Adrenal gland (tissue), 12 donors: ENCODE data around the gene BDNF. TPM values are rescaled to one million over a fixed set of nuclear protein-coding genes. Genes with fewer than 3 reads are reported as not detected.

Source experiments
- DNase-seq, 7 donors: peaks; one replicate each; pipeline ENCODE4 v3.0.0-alpha.2; 2019 to 2020
- H3K27ac ChIP-seq, 5 donors: fragments of 200-600 bp; sonication (generic) in 4 of 5; 1 replicate in 3 of 5; 2 replicates in 2 of 5; pipeline versions ENCODE4 v1.5.1 to v1.8.0; 2016 to 2020; ENCODE audit warnings: mild to moderate bottlenecking in 1 of 5
- H3K27me3 ChIP-seq: fragments of 200-600 bp; 2 replicates; pipeline ENCODE4 v1.8.0; 2021
- H3K36me3 ChIP-seq, 2 donors: fragments of 200-600 bp; replicated peaks in 1 of 2; 1 replicate in 1 of 2; 2 replicates in 1 of 2; pipeline versions ENCODE4 v1.5.1 to v1.8.0; 2018 to 2022
- H3K4me1 ChIP-seq, 2 donors: fragments of 200-600 bp; replicated peaks in 1 of 2; 1 replicate in 1 of 2; 2 replicates in 1 of 2; pipeline versions ENCODE4 v1.5.1 to v1.8.0; 2018 to 2021
- H3K4me3 ChIP-seq, 4 donors: fragments of 200-600 bp; sonication (generic) in 3 of 4; one replicate each; pipeline ENCODE4 v1.5.1; 2016 to 2018
- H3K9me3 ChIP-seq, 3 donors: fragments of 200-600 bp; sonication (generic) in 1 of 3; replicated peaks in 1 of 3; 1 replicate in 2 of 3; 2 replicates in 1 of 3; pipeline versions ENCODE4 v1.5.1 to v1.8.0; 2016 to 2021
- POLR2A ChIP-seq, 2 donors: fragments of 450-650 bp; IDR thresholded peaks; one replicate each; pipeline ENCODE4 v1.6.1; 2017; ENCODE audit warnings: antibody characterized with exemption in 2 of 2, mild to moderate bottlenecking in 2 of 2, moderate library complexity in 1 of 2
- WGBS, 4 donors: extraction: QIAGEN DNeasy Blood & Tissue Kit in 2 of 4; methylation state at CpG; one replicate each; pipeline versions ENCODE4 v1.1.5 to v1.1.7; 2013 to 2017; 5-methylcytosine and 5-hydroxymethylcytosine counted together
- intact Hi-C, 2 donors: fragments of 100-400 bp; cut with DNase I; formaldehyde crosslinking; loops; one replicate each; pipeline versions ENCODE4 v1.14.1 to v1.15.0; 2022 to 2023
- polyA plus RNA-seq, 3 donors: library from polyadenylated mRNA; stranded (reverse); fragments of 200-250 nt in 2 of 3; fragments of 350-450 nt in 1 of 3; fragmentation: Illumina TruSeq in 1 of 3; extraction: RNeasy Lipid Tissue Mini Kit (QIAGEN cat#74804) in 1 of 3; gene quantifications; one replicate each; pipeline ENCODE4 v1.2.3, GENCODE V29; 2013 to 2014
- total RNA-seq, 9 donors: library from RNA; depleted of rRNA in 4 of 9; stranded (reverse); fragments of >200 nt in 4 of 9; fragments of 120-200 nt in 1 of 9; fragmentation: NEBNext Ultra II Directional in 1 of 9; extraction: Animal tissue kit (Norgen Biotek cat#: 25700) in 1 of 9; gene quantifications; one replicate each; pipeline versions ENCODE4 v1.1.0 to v1.2.4, GENCODE V29; 2013 to 2023
- TF ChIP-seq, protein P1 (sequence below), 6 experiments: fragments of 450-650 bp in 4 of 6; fragments of 200-600 bp in 2 of 6; sonication (generic) in 1 of 6; IDR thresholded peaks; 1 replicate in 5 of 6; 2 replicates in 1 of 6; pipeline versions ENCODE4 v1.5.1 to v1.8.0; 2016 to 2021; ENCODE audit warnings: antibody characterized with exemption in 6 of 6, mild to moderate bottlenecking in 2 of 6, moderate library complexity in 1 of 6
- donor health status: healthy with polysubstance abuse.
- donor health status: Bipolar disorder and iron deficiency.
- donor health status: DM: yes; HTN: yes; CAD: no.
- donor health status: DM: no; HTN: no; CAD: no.
- donor health status: DM: no; HTN: no; CAD: no.
- donor health status: DM: yes; HTN: yes; CAD: no.

Gene BDNF
- total and polyA plus RNA-seq, 12 donors: under 0.01 to 0.42 (median 0.21) TPM; not detected in 2

DNA sequence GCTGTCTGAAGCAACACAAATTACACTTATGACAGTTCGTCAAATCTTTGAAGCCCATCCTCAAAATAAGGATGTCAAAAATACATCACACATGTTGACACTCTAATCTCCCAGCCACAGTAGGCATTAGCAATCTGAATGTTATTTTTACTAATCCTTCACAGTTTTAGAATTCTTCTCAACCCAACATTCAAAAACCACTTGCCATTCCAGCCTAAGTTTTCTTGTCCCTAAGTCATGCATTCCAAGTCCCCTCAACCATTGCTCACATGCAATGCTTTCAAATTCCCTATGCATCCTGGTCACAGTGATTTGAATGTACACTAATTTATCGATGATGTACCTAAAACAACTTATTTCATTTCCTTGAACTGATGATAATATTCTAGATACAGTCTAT lies 7.5 kb downstream of the BDNF start:
- Histone ChIP-seq H3K36me3 (no peaks in the 10 kb centered on the region), H3K27me3 (peaks cover 10% of the 10 kb centered on the region), H3K27ac (no peak overlapping the region), H3K9me3 (no peaks in the 10 kb centered on the region), H3K4me1 (no peaks in the 10 kb centered on the region), H3K4me3 (no peak overlapping the region)
- TF ChIP-seq, protein P1, sequence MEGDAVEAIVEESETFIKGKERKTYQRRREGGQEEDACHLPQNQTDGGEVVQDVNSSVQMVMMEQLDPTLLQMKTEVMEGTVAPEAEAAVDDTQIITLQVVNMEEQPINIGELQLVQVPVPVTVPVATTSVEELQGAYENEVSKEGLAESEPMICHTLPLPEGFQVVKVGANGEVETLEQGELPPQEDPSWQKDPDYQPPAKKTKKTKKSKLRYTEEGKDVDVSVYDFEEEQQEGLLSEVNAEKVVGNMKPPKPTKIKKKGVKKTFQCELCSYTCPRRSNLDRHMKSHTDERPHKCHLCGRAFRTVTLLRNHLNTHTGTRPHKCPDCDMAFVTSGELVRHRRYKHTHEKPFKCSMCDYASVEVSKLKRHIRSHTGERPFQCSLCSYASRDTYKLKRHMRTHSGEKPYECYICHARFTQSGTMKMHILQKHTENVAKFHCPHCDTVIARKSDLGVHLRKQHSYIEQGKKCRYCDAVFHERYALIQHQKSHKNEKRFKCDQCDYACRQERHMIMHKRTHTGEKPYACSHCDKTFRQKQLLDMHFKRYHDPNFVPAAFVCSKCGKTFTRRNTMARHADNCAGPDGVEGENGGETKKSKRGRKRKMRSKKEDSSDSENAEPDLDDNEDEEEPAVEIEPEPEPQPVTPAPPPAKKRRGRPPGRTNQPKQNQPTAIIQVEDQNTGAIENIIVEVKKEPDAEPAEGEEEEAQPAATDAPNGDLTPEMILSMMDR (IDR thresholded peaks at IDR 0.05): no peak
- TF ChIP-seq POLR2A (IDR thresholded peaks at IDR 0.05): no peak
- 89 to 97% (median 92%) methylated on average over 2 of the region's 2 CpGs for WGBS, 4 donors
- intact Hi-C loops: no loop called here
- DNase-seq: no peak

DNA sequence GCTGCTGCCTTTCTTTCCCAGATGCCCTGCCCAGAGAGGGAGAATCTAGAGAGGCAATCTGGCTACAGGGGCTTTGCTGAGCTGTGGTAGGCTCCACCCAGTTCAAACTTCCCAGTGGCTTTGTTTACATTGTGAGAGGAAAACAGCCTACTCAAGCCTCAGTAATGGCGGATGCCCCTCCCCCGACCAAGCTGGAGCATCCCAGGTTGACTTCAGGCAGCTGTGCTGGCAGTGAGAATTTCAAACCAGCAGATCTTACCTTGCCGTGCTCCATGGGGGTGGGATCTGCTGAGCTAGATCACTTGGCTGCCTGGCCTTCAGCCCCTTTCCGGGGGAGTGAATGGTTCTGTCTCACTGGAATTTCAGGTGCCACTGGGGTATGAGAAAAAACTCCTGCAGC lies 12.2 kb downstream of the BDNF start:
- Histone ChIP-seq H3K9me3 (no peaks in the 10 kb centered on the region), H3K27me3 (no peaks in the 10 kb centered on the region), H3K36me3 (no peaks in the 10 kb centered on the region), H3K27ac (no peak overlapping the region), H3K4me3 (no peak overlapping the region), H3K4me1 (no peaks in the 10 kb centered on the region)
- 75 to 93% (median 90%) methylated on average over 2 to 4 of the region's 4 CpGs for WGBS, 4 donors
- DNase-seq: no peak
- intact Hi-C loops: no loop called here
- TF ChIP-seq POLR2A (IDR thresholded peaks at IDR 0.05): no peak
- TF ChIP-seq, protein P1 (IDR thresholded peaks at IDR 0.05): no peak

DNA sequence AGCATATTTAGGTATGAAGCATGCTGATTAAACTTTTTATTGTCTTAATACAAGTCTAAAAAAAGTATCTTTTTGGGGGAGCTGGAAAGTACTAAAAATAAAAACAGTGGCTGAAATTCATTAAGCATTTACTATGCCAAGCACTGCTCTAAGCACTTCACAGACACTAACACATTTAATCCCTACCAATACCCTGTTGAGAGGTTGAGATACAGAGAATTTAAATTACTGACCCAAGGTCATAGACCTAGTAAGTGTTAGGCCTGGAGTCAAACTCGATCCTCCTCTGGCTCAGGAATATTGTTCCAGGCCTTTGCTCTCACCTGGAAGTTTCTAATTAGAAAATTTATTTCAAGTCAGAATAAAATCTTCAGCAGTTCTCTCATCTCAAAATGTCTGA lies 18.6 kb downstream of the BDNF start:
- no peak for TF ChIP-seq POLR2A (IDR thresholded peaks at IDR 0.05)
- TF ChIP-seq, protein P1 (IDR thresholded peaks at IDR 0.05): no peak
- H3K36me3 ChIP-seq: no peaks in the 10 kb centered on the region
- WGBS, 4 donors: 67 to 77% (median 72%) methylated on average over 1 of the region's 1 CpG
- no peak overlapping the region for H3K27ac ChIP-seq
- intact Hi-C loops: no loop called here
- no peak overlapping the region for H3K4me3 ChIP-seq
- no peaks in the 10 kb centered on the region for H3K9me3 ChIP-seq
- H3K4me1 ChIP-seq: no peaks in the 10 kb centered on the region
- H3K27me3 ChIP-seq: no peaks in the 10 kb centered on the region
- DNase-seq: no peak

DNA sequence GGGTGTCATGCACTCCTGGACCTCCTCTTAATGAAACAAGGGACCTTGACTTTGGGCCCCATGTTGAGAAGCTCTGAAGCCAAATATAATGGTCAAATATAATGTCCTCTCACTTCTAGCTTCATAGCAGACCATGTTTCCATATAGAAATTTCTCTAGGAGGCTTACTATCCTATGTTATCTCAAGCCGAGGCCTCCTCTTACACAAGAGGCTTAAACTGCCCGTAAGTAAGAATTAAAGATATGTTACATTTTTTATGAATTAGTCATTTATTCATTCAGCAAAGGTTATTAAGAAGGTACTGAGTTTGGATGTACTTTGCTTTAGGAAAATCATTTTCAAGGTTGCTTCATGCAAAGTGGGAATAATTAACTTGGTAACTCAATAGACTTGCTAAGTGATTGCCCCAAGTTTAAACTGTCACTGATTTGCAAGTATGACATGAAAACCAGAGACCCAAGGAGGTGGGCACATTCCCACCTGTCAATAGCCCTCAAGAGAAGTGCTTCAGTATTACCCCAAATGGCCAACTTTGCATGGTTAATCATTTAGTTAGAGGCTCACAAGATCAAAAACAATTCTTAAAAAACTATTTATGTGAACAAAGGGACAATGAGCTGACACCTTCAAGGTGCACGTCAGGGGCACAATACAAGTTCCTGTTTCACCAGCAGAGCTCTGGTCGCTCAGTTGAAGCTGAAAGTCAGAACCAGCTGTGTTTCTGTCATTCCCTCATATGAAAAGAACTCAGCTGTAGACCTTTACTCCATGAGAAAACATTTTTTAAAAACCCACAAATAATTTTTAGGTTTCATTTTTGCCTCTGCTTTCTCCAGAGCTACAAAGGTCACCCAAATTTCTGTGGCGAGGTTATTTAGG lies 20.9 kb downstream of the BDNF start:
- no peaks in the 10 kb centered on the region for H3K4me1 ChIP-seq
- H3K27ac ChIP-seq: no peak overlapping the region
- no peaks in the 10 kb centered on the region for H3K36me3 ChIP-seq
- no peak overlapping the region for H3K4me3 ChIP-seq
- H3K27me3 ChIP-seq: no peaks in the 10 kb centered on the region
- no peaks in the 10 kb centered on the region for H3K9me3 ChIP-seq
- WGBS, 4 donors: 86 to 89% (median 89%) methylated on average over 5 of the region's 5 CpGs
- TF ChIP-seq POLR2A (IDR thresholded peaks at IDR 0.05): no peak
- no peak for DNase-seq
- intact Hi-C loops: no loop called here

DNA sequence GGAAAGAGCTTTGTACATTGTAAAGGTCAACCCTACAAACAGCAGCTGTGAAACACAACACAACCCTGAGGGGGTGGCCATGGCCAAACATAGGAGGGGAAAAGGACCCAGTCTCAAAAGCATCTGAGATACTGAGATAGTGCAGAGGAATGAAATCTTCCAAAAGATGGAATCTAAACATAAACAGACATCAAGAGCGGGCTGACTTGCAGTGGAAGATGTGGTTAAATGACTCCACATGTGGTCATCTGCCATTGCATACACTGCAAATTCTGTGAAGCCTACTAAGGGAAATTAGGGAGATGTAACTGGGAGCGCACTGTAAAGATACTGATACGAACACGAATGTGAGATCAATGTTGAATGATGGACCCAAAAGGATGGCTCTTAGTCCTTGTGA lies 22.0 kb downstream of the BDNF start:
- intact Hi-C loops: no loop called here
- no peak for TF ChIP-seq POLR2A (IDR thresholded peaks at IDR 0.05)
- TF ChIP-seq, protein P1 (IDR thresholded peaks at IDR 0.05): no peak
- no peaks in the 10 kb centered on the region for H3K27me3 ChIP-seq
- H3K9me3 ChIP-seq: no peaks in the 10 kb centered on the region
- no peak for DNase-seq
- no peak overlapping the region for H3K27ac ChIP-seq
- WGBS, 4 donors: 71 to 84% (median 78%) methylated on average over 4 of the region's 4 CpGs
- H3K36me3 ChIP-seq: no peaks in the 10 kb centered on the region
- no peak overlapping the region for H3K4me3 ChIP-seq
- H3K4me1 ChIP-seq: no peaks in the 10 kb centered on the region
